Activated CD4-positive, CD25-positive, alpha-beta regulatory T cell (primary cell): ENCODE data around the gene GCGR.

ENCODE experiments used
- DNase-seq, 4 experiments: peaks; one replicate each; lab custom pipeline; 2025; lab: John Stamatoyannopoulos, UW

The GCGR gene

GRCh38 chr17:81803728-81804558 is at the start of gene GCGR:
GCGR (plus strand) TSS chr17:81804150; CDS start chr17:81809019, 4,869 bp downstream.
- no peak for DNase-seq

GRCh38 chr17:81792675-81793615 is 11.0 kb upstream of the GCGR start:
- no peak for DNase-seq

- DNase-seq: no peak
Measured at GRCh38 chr17:81794074-81794476, 9.9 kb upstream of the GCGR start.

GRCh38 chr17:81794509-81794908 is 9.4 kb upstream of the GCGR start:
- no peak for DNase-seq

- DNase-seq: no peak
Measured at GRCh38 chr17:81801327-81801726, 2.6 kb upstream of the GCGR start.

GRCh38 chr17:81802048-81802758 is 1.7 kb upstream of the GCGR start:
- no peak for DNase-seq

GRCh38 chr17:81802856-81803643 is 900 bp upstream of the GCGR start:
- no peak for DNase-seq

- no peak for DNase-seq
Measured at GRCh38 chr17:81804559-81805399, 829 bp downstream of the GCGR start.

GRCh38 chr17:81805707-81806460 is 1.9 kb downstream of the GCGR start:
- no peak for DNase-seq

GRCh38 chr17:81806461-81807209 is 2.7 kb downstream of the GCGR start:
- no peak for DNase-seq

- DNase-seq: no peak
Measured at GRCh38 chr17:81807210-81807719, 3.3 kb downstream of the GCGR start.

GRCh38 chr17:81807839-81808238 is 3.9 kb downstream of the GCGR start:
- DNase-seq: no peak

- DNase-seq: no peak
Measured at GRCh38 chr17:81808778-81809555, 5.0 kb downstream of the GCGR start.

GRCh38 chr17:81809556-81809998 is 5.6 kb downstream of the GCGR start:
- no peak for DNase-seq

GRCh38 chr17:81810476-81810875 is 6.5 kb downstream of the GCGR start:
- DNase-seq: no peak

GRCh38 chr17:81810892-81811704 is 7.1 kb downstream of the GCGR start:
- DNase-seq: no peak
